HG03354 (cell line): ENCODE measurements around the gene OR10K2.
"Not testable (repeated sequence)": the region's sequence is repeated elsewhere in the genome, so short reads cannot be mapped to it uniquely, and the experiment has no call there.

Experiments
- ATAC-seq: cut with Tn5 transposase; IDR thresholded peaks from one replicate; pipeline ENCODE4 v1.9.1; 2021; ENCODE audit warnings: mild to moderate bottlenecking; ENCODE audit not compliant: unreplicated experiment, poor library complexity, severe bottlenecking

The OR10K2 gene

DNA sequence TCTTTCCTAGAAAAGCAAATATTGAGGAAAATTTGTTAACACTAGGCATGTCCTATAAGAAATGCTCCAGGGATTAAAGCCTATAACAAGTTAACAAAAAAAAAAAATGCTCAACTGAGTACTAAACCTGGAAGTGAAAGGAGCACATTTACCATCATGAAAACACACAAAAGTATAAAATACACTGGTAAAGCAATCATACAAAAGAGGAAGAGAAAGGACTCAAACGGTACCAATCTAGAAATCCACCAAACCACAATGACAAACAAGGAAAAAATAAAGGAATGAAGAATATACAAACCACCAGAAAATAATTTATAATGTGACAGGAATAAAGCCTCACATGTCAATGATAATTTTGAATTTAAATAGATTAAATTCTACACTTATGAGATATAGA lies 51.2 kb downstream of the OR10K2 start:
- ATAC-seq = no peak

DNA sequence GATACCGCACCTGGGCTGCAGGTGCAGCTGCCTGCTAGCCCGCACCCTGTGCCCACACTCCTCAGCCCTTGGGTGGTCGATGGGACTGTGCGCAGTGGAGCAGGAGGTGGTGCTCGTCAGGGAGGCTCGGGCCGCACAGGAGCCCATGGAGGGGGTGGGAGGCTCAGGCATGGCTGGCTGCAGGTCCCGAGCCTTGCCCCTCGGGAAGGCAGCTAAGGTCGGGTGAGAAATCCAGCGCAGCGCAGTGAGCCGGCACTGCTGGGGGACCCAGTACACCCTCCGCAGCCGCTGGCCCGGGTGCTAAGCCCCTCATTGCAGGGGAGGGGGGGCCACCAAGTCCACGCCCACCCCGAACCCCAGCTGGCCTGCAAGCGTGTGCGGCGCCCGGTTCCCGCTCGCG lies 51.9 kb downstream of the OR10K2 start:
- ATAC-seq = not testable (repeated sequence)

DNA sequence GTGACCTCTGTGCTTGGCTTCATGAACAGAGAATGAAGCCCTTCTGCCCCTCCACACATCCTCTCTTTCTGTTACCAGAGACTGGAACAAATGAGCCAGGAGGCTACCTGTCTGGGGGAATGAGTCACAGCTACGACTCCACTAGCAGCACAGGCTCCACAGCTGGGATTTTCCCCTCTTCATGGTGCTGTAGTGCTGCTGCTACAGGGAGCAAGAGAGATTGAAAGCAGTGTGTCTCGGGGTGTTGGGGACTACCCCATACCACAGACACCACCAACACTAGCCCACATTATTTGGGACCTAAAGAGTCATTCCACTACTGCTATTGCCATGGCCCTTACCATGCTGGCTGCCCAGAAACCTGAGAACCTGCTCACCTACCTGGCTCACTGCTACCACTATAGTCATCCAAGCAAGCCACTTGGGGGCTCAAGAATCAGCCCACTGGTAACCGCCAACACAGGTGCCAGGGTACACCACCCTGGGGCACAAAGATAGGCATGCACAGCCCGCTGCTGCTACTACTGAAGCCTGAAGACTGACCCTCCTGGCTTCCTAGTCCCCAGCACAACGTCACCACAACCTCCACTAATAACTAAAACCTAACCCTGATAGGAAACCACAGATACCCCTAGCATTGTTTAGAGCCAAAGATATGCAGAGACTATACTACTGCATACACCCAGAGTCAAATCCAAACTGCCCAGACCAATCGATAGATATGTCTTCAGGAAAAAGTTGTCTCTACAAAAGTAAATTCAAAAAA lies 54.7 kb downstream of the OR10K2 start:
- peak; percentile 91 for ATAC-seq
